ENCODE results near the gene CNOT6L.

DNA sequence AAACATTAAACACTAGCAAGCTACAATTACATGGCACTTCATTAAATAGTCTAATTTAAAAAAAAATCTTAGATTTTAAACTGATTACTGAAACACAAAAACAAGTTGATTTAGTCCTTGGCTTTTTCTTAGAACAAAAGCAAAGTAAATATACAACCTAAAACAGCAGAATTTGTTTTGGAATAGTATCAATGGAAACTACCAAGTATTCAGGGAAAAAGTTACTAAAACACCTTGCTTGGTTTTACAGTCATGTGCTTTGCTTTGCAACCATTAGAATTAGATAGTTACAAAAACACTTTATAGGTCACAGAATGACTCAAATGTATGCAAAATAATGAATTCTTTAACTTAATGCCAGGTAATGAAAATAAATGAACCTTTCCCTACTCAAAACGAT is 105.3 kb downstream of the CNOT6L start:
- TF ChIP-seq, protein P1, sequence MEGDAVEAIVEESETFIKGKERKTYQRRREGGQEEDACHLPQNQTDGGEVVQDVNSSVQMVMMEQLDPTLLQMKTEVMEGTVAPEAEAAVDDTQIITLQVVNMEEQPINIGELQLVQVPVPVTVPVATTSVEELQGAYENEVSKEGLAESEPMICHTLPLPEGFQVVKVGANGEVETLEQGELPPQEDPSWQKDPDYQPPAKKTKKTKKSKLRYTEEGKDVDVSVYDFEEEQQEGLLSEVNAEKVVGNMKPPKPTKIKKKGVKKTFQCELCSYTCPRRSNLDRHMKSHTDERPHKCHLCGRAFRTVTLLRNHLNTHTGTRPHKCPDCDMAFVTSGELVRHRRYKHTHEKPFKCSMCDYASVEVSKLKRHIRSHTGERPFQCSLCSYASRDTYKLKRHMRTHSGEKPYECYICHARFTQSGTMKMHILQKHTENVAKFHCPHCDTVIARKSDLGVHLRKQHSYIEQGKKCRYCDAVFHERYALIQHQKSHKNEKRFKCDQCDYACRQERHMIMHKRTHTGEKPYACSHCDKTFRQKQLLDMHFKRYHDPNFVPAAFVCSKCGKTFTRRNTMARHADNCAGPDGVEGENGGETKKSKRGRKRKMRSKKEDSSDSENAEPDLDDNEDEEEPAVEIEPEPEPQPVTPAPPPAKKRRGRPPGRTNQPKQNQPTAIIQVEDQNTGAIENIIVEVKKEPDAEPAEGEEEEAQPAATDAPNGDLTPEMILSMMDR (IDR thresholded peaks at IDR 0.05), result no peak
- TF ChIP-seq POLR2A (IDR thresholded peaks at IDR 0.05), result no peak
